GM12878 (cell line): ENCODE measurements around the gene THADA.

ENCODE experiments used
- PML ChIP-seq: IDR thresholded peaks from 2 replicates; pipeline ENCODE4 v1.6.1; 2012; ENCODE audit warnings: low read length, inconsistent platforms
- POLR2A ChIP-seq: IDR thresholded peaks from 2 replicates; pipeline ENCODE4 v1.6.1; 2011; ENCODE audit warnings: low read depth, mild to moderate bottlenecking, low read length
- TAF1 ChIP-seq: IDR thresholded peaks from 2 replicates; pipeline ENCODE4 v1.6.1; 2011; ENCODE audit warnings: mild to moderate bottlenecking, low read depth, low read length, borderline replicate concordance
- TF ChIP-seq, protein P1 (sequence below), 3 experiments: IDR thresholded peaks in 2 of 3; conservative IDR thresholded peaks in 1 of 3; 2 replicates each; pipeline ENCODE4 v1.5.1; 2011; ENCODE audit warnings: low read depth in 3 of 3, low read length in 3 of 3, mild to moderate bottlenecking in 3 of 3, control low read depth in 2 of 3, moderate library complexity in 2 of 3, inconsistent platforms in 1 of 3, mixed read lengths in 1 of 3; ENCODE audit not compliant: control insufficient read depth in 2 of 3, insufficient read depth in 1 of 3; ENCODE audit errors: extremely low read depth in 1 of 3

GRCh38 chr2:43480874-43481273, 115.0 kb downstream of the THADA start:
- TF ChIP-seq TAF1, result no peak
- no peak for TF ChIP-seq PML
- TF ChIP-seq POLR2A, result no peak
- TF ChIP-seq, protein P1, sequence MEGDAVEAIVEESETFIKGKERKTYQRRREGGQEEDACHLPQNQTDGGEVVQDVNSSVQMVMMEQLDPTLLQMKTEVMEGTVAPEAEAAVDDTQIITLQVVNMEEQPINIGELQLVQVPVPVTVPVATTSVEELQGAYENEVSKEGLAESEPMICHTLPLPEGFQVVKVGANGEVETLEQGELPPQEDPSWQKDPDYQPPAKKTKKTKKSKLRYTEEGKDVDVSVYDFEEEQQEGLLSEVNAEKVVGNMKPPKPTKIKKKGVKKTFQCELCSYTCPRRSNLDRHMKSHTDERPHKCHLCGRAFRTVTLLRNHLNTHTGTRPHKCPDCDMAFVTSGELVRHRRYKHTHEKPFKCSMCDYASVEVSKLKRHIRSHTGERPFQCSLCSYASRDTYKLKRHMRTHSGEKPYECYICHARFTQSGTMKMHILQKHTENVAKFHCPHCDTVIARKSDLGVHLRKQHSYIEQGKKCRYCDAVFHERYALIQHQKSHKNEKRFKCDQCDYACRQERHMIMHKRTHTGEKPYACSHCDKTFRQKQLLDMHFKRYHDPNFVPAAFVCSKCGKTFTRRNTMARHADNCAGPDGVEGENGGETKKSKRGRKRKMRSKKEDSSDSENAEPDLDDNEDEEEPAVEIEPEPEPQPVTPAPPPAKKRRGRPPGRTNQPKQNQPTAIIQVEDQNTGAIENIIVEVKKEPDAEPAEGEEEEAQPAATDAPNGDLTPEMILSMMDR (IDR thresholded peaks at IDR 0.05 in 2 of 3, conservative IDR thresholded peaks at IDR 0.05 in 1 of 3; ENCODE audit: control insufficient read depth in 2 of 3, extremely low read depth in 1 of 3, insufficient read depth in 1 of 3, low read depth in 3 of 3, low read length in 3 of 3), result no peak
